Hepatocyte (in vitro differentiated cells): Measurements from ENCODE around the gene OPCML. TPM values are rescaled to one million over a fixed set of nuclear protein-coding genes. Genes with fewer than 3 reads are reported as not detected.

Experiments
- DNase-seq: peaks from one replicate; pipeline ENCODE4 v3.0.0-alpha.2; 2016; ENCODE audit warnings: low spot score
- H2AFZ ChIP-seq: fragments of 200-600 bp; sonication (generic); 2 replicates; pipeline ENCODE4 v1.6.0; 2016; ENCODE audit warnings: antibody characterized with exemption, mild to moderate bottlenecking
- H3K27ac ChIP-seq: fragments of 200-600 bp; sonication (generic); 2 replicates; pipeline ENCODE4 v1.5.1; 2016; ENCODE audit warnings: mild to moderate bottlenecking
- H3K27me3 ChIP-seq: fragments of 200-600 bp; sonication (generic); 2 replicates; pipeline ENCODE4 v1.6.1; 2016
- H3K36me3 ChIP-seq: fragments of 200-600 bp; sonication (generic); replicated peaks from 2 replicates; pipeline ENCODE4 v1.5.1; 2016; ENCODE audit warnings: low read depth; ENCODE audit not compliant: insufficient read depth
- H3K4me1 ChIP-seq: fragments of 200-600 bp; sonication (generic); 2 replicates; pipeline ENCODE4 v1.5.1; 2016; ENCODE audit warnings: mild to moderate bottlenecking, moderate library complexity; ENCODE audit not compliant: insufficient read depth
- H3K4me2 ChIP-seq: fragments of 200-600 bp; sonication (generic); 2 replicates; pipeline ENCODE4 v1.6.0; 2016
- H3K4me3 ChIP-seq: fragments of 200-600 bp; sonication (generic); 2 replicates; pipeline ENCODE4 v1.5.1; 2016; ENCODE audit warnings: mild to moderate bottlenecking
- H3K79me2 ChIP-seq: fragments of 200-600 bp; sonication (generic); 2 replicates; pipeline ENCODE4 v1.6.0; 2017; ENCODE audit warnings: mild to moderate bottlenecking
- H3K9me2 ChIP-seq: fragments of 200-600 bp; sonication (generic); replicated peaks from 2 replicates; pipeline ENCODE4 v1.6.0; 2017; ENCODE audit warnings: mild to moderate bottlenecking; ENCODE audit not compliant: insufficient read depth
- H3K9me3 ChIP-seq: fragments of 200-600 bp; sonication (generic); 2 replicates; pipeline ENCODE4 v1.5.1; 2016; ENCODE audit warnings: low read depth, mild to moderate bottlenecking
- H4K20me1 ChIP-seq: fragments of 200-600 bp; sonication (generic); 2 replicates; pipeline ENCODE4 v1.6.0; 2016; ENCODE audit warnings: mild to moderate bottlenecking; ENCODE audit not compliant: insufficient read depth, poor library complexity, severe bottlenecking
- EZH2 ChIP-seq: fragments of 200-600 bp; sonication (generic); IDR thresholded peaks from 2 replicates; pipeline ENCODE4 v1.6.1; 2016; ENCODE audit warnings: antibody characterized with exemption, mild to moderate bottlenecking, borderline replicate concordance
- EZH2phosphoT487 ChIP-seq: fragments of 200-600 bp; sonication (generic); IDR thresholded peaks from one replicate; pipeline ENCODE4 v1.6.1; 2018; ENCODE audit warnings: antibody characterized with exemption, mild to moderate bottlenecking, low read depth, moderate library complexity; ENCODE audit not compliant: unreplicated experiment, severe bottlenecking
- WGBS: methylation state at CpG from one replicate; pipeline ENCODE4 v1.1.6; 2016; ENCODE audit warnings: low lambda C conversion rate; ENCODE audit errors: missing lambda C conversion rate; 5-methylcytosine and 5-hydroxymethylcytosine counted together
- polyA plus RNA-seq: library from polyadenylated mRNA; unstranded; fragments of >200 nt; fragmentation: Nextera tagmentation; extraction: Ambion mirVana; gene quantifications from 2 replicates; pipeline ENCODE4 v1.2.1, GENCODE V29; 2016
- total RNA-seq: library from RNA; depleted of rRNA; stranded (reverse); fragments of >200 nt; gene quantifications from 2 replicates; pipeline ENCODE4 v1.2.3, GENCODE V29; 2014
- TF ChIP-seq, protein P1 (sequence below): fragments of 200-600 bp; sonication (generic); IDR thresholded peaks from 2 replicates; pipeline ENCODE4 v1.5.1; 2016; ENCODE audit warnings: antibody characterized with exemption, mild to moderate bottlenecking; ENCODE audit not compliant: poor library complexity

Gene OPCML
- total and polyA plus RNA-seq, 2 experiments from 2014 or later, result 0.37 to 0.98 TPM

GRCh38 chr11:133346137-133346536 is 186.2 kb downstream of the OPCML start:
- H3K9me2 ChIP-seq, result no peaks in the 10 kb centered on the region
- no peaks in the 10 kb centered on the region for H3K4me1 ChIP-seq
- 93% methylated on average over 5 of the region's 5 CpGs for WGBS
- no peaks in the 10 kb centered on the region for H4K20me1 ChIP-seq
- no peak overlapping the region for H3K27ac ChIP-seq
- no peak overlapping the region for H3K4me3 ChIP-seq
- no peaks in the 10 kb centered on the region for H3K79me2 ChIP-seq
- H3K4me2 ChIP-seq, result no peak overlapping the region
- no peaks in the 10 kb centered on the region for H3K36me3 ChIP-seq
- no peaks in the 10 kb centered on the region for H3K27me3 ChIP-seq
- H2AFZ ChIP-seq, result no peak overlapping the region
- DNase-seq, result no peak
- TF ChIP-seq, protein P1, sequence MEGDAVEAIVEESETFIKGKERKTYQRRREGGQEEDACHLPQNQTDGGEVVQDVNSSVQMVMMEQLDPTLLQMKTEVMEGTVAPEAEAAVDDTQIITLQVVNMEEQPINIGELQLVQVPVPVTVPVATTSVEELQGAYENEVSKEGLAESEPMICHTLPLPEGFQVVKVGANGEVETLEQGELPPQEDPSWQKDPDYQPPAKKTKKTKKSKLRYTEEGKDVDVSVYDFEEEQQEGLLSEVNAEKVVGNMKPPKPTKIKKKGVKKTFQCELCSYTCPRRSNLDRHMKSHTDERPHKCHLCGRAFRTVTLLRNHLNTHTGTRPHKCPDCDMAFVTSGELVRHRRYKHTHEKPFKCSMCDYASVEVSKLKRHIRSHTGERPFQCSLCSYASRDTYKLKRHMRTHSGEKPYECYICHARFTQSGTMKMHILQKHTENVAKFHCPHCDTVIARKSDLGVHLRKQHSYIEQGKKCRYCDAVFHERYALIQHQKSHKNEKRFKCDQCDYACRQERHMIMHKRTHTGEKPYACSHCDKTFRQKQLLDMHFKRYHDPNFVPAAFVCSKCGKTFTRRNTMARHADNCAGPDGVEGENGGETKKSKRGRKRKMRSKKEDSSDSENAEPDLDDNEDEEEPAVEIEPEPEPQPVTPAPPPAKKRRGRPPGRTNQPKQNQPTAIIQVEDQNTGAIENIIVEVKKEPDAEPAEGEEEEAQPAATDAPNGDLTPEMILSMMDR, result no peak
- TF ChIP-seq EZH2phosphoT487, result no peak
- no peak for TF ChIP-seq EZH2
- no peaks in the 10 kb centered on the region for H3K9me3 ChIP-seq

GRCh38 chr11:133343951-133344350 is 188.3 kb downstream of the OPCML start:
- Histone ChIP-seq H3K79me2 (no peaks in the 10 kb centered on the region), H2AFZ (no peak overlapping the region), H3K27me3 (no peaks in the 10 kb centered on the region), H3K4me3 (no peak overlapping the region), H3K4me1 (no peaks in the 10 kb centered on the region), H3K27ac (no peak overlapping the region), H4K20me1 (no peaks in the 10 kb centered on the region), H3K36me3 (no peaks in the 10 kb centered on the region), H3K4me2 (no peak overlapping the region), H3K9me2 (no peaks in the 10 kb centered on the region), H3K9me3 (no peaks in the 10 kb centered on the region)
- TF ChIP-seq EZH2, result no peak
- TF ChIP-seq, protein P1, result no peak
- no peak for TF ChIP-seq EZH2phosphoT487
- WGBS, result 58% methylated on average over 9 of the region's 9 CpGs
- DNase-seq, result no peak

DNA sequence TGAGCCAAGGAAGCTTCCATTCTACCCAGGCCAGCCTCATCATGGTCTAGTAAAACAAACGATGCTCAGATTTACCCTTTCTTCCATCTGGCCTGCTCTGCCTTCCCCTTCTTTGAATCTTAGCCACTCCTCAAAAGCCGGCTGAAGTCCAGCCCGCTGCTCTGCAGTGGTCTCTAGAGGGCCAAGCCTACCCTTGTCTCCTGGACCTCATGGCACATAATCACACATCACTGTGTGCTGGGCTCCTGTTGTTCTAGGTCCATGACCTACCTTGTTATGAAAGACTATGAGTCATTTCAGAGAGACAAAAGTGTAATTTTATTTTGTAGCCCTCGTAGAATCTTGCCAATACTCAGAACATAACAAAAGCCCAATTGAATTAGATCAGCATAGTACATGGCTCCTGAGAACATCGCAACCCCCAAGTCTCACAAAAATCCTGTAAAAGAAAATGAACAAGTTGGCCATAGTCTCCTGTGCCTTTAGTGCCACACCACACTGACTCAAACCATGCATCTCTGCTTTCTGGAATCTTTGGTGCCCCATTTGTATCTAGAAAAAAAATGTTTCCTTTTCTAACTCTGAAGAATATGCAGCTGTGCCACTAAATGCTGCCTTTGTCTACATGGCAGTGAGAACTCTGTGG is 192.7 kb downstream of the OPCML start:
- Histone ChIP-seq H3K9me2 (no peaks in the 10 kb centered on the region), H3K4me2 (no peak overlapping the region), H3K27ac (no peak overlapping the region), H4K20me1 (no peaks in the 10 kb centered on the region), H3K4me1 (peaks cover 5% of the 10 kb centered on the region), H3K27me3 (no peaks in the 10 kb centered on the region), H3K9me3 (no peaks in the 10 kb centered on the region), H3K36me3 (no peaks in the 10 kb centered on the region), H3K4me3 (no peak overlapping the region), H2AFZ (no peak overlapping the region), H3K79me2 (no peaks in the 10 kb centered on the region)
- WGBS, result 83% methylated on average over 5 of the region's 5 CpGs
- TF ChIP-seq EZH2, result no peak
- TF ChIP-seq EZH2phosphoT487, result no peak
- TF ChIP-seq, protein P1, result no peak
- DNase-seq, result no peak
